Kidney glomerular epithelial cell (primary cell): Measurements from ENCODE around the gene CALML3.

Source experiments
- DNase-seq: peaks from one replicate; lab custom pipeline; 2025; lab: John Stamatoyannopoulos, UW

The CALML3 gene

DNA sequence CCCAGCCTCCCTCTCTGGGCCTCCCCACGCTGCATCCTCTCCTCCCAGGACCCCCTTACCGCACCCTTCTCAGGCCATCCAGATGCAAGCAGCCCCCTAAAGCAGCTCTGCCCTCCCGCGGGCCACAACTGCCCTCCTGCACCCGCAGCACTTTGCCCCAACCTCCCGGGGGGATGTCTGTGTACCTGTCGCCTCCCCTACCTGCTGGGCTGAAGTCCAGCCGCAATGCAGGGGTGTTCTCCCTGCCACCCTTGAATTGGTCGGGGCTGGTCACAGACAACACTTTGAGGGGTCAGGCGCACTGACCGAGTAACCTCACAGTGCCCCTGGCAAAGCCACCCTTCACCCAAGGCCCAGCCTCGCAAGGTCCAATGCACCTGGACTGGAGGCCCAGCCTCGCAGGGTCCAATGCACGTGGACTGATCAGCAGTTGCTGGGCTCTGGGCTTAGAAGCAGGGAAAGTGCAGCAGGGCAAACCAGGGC, 17.1 kb upstream of the CALML3 start:
- DNase-seq: no peak

DNA sequence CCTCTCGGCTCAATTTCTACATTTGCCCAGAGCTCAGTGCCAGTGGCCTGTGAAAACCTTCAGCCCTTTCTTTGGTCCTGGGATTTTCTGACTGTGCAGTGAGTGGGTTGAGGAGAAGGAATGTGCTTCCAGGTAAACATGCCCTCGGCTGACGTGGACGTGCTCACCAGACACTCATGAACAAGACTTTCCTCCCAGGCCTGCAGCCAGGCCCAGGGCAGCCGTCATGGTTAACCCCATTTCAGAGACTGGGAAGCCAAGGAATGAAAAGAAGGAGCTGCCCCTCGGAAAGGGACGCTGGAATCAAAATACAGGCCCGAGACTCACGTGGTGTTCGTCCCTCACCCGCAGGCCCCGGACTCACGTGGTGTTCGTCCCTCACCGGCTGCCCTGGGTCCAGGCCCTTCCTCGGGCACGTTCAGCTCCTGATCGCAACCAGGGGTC, 16.6 kb upstream of the CALML3 start:
- DNase-seq: peak; percentile 14

DNA sequence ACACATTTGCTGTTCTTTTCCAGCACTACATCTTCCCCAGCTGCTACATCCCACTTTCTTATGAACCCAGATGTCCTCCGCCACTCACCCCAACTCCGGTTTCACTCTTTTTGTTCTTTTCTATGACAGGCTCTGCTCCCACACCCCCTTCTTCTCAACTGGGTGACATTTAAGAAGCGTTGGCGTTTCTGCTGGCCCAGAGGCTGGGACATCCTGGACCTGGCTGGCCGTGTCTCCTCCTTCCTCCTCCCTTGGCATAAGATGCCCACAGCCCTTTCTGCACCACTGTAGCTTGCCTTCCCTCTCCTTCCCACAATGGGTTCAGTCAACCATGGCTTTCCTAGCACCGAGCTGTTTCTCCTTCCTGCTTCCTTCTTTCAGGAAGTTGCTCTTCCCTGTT, 16.0 kb upstream of the CALML3 start:
- no peak for DNase-seq

DNA sequence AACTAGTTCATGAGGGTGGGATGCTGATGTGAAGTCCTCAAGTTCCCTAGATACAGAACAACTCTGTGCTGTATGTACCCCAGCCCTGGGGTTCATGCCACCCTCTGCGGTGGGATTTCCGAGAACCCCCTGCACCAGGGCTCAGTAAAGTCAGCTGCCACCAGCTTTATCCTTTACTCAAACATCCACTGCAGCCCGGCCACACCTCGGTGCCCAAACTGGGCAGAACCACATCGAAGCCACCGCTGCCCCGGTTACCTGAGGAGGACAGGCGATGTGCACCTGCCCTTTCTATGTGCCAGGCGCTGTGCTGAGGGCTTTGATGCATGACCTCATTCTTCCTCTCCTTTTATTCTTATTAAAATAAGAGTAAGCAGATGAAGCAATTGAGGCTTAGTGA, 15.5 kb upstream of the CALML3 start:
- no peak for DNase-seq

DNA sequence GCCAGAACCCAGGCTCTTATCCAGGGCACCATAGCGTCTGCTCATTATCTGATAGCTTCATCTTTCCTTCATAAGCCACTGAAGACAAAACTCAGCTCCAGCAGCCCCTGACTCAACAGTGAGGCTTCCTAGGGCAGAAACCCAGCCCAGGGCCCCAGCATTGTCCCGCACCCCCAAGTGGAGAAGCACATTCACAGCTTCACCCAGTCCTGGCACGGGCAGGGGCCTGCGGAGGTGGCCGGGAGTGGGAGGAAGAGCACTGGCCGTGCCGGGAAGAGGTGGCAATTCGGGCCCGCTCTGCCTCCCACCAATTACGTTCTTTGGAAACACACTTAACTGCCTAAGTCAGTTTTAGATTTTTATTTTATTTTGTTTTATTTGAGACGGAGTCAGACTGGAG, 15.1 kb upstream of the CALML3 start:
- DNase-seq: no peak

DNA sequence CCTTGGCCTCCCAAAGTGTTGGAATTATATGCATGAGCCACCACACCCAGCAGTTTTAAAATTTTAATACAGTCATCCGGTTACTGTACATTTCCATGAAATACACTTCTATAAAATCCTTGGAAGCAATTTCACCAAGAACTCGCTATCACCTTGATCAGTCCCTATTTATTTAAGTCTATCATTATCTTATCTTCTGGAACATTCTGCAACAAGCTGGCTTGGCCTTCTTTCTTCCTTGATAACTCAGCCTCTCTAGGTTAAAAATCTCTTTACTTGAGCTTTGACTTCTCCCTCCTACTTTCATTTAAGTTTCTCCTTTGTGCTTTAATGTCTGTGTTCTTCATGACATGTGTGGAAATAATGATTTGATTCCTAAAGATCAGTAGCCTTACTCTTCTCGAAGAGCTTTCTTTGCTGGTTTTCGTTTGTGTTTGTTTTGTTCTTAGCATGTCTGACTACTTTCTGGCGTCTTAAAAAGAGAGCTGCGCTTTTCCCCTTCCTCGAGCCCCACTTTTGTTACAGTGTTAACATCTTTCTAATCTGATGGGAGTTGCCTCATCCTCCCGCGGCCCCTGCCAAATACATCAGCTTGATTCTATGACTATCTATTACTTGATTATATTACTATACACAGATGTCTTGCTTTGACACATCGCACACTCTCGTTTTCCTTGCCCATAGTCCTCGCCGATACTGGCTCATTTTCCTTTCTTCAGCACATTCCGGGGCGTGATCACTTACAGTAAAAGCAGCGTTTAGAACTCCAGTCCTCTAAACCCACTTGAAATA, 14.3 kb upstream of the CALML3 start:
- DNase-seq: no peak

DNA sequence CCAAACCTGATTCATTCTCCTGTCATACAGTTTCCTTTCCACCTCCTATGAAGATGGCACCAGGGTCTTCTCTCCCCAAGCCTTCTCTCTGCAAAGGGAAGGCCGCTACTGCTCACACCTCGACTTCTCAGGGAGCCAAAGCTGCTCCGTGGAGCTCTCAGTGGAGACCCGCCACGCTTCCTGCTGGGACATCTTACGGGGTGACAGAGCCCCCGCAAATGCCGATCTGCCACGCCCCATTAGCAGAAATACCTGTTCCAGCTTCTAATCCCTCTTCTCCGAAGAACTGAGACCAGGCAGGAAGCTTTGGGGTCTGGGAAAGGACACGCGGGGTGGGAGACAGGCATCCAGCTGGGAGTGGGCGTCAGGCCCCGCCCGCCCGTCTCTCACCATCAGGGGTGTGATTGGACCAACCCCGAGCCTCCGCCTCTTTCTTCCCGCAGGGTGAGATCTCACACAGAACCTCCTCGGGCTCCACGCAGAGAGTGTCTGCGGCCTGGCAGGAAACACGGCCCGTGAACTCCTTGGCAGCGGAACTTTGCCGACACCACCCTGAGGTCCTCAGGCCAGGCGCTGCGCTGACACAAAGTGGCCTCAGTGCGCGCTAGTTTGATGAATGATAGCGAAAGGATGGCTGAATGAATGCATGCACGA, 13.4 kb upstream of the CALML3 start:
- DNase-seq: no peak

DNA sequence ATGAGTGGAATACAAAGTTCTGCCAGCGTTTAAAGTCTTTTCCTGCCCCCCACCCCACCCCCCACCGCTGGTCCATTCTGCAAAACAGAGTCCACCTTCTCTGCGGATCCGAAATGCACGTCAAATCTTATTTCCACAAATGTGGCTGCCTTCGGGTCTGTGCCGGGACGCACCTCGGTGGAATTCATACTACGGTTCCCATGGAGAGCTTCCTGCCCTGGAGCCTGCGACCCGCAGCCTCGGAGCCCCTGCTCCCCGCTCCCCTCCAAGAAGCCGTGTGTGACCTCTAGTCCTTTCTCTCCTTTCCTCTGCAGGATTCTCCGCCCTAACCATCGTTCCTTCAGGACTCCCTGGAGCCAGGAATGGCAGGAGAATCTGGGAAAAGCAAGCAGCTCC, 12.9 kb upstream of the CALML3 start:
- no peak for DNase-seq

DNA sequence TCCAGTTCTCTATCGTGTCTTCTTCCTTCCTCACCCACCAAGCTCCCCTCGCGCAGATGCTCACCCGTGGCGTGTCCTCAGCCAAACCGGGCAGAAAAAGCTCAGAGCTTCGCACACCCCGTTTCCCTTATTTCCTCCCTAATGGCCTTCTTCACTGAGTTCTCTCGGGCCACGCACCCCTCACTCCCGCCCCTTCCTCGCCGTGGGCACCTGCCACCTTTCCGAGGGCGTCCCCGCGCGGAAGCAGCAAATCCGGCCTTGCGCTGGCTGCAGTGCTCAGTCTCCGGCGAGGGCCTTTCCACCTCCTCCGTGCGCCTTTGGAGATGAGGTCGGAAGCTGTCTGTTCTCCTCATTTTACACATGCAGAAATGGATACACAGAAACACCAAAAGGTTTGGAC, 12.4 kb upstream of the CALML3 start:
- no peak for DNase-seq

DNA sequence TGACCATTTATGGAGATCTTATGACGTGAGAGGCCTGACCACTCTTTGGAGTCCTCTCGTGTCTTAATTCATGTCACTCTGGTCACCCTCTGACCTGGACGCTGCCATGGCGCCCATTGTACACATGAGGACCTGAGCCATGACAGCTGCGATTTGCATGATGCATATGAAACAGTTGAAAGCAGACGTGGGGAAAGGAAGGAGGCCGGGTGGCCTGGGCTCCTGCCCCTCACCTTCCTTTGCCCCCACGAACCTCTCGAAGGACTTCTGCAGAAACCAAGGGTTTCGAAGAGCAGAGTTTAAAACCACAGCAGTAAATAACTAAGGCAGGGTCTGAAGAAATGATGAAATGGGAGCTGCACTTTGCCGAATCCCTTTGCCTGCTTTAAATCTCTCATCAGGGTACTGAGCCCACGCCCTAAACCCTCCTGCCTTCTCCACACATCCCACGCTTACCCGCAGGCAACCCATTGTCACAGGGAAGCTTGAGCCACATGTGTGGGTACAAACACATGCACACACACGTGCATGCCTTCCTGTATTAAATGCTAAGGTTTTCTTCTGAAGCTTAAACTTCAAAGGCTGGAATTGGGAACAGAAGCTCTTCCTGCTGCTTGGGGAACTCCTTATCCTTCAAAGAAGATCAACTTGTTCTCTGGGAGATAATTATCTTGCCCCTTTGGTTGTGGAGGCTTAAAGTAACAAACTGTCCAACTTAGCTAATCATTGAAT, 11.7 kb upstream of the CALML3 start:
- DNase-seq: no peak

DNA sequence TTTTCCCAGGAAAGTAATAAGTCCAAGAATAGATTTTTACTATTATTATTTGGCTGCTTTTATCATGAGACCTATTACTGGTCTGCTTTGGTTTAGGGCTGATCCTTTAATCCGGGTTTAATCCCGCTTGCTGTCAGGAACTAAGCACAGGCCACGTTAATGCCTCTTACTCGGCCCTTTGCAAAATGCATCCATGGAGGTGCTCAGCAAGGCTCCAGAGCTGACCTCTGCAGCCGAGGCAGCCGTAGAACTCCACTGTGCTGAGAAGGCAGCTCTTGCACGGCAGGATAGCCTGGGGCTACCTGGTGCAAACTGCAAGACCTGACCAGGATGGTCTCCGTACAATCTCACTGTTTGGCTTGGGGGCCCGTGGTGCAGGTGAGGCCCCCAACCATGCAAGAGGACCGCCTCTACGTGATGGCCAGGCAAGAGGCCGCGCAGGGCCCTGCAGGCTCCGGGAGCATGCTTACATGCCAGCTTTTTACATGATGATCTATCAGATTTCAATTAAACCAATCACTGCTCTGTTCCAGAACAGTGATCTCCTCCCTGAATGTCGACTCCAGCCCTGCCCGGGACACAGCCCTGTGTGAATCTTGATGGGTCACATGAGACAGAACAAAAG, 10.4 kb upstream of the CALML3 start:
- no peak for DNase-seq

DNA sequence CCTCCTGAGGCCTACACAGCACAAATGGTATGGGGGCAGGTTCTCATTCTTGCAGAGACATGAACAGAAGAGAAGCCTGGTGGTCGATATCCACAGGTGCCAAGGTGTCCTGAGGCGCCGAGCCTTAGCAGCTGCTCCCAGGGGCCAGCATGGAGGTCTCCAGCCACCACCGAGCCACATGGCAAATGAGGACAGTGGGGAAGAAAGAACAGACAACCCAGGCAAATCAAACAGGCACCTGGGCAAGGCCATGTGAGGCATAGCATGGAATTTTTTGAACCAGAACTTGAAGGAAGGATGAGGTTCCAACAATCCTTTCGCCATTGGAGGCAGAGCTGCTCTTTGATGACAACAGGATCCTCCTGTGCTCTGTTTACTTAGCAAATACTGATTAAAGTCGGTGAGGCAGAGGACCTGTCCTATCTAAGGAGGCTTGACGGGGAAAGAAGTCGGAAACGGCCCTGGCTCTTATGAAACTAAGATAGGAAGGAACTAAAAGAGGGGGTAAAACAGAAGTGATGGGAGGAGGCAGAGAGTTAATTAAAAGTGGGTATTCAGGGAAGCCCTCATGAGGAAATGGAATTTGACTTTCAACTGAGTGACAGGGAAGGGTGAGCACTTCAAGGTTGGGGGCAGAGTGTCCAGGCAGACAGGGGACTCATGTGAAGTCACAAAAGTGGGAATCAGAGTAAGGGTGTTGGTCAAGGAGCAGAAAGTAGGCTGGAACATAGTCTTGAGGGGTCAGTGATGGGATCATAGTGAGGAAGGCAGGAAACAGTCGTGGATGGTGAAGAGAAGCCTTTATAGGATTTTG, 8.6 kb upstream of the CALML3 start:
- no peak for DNase-seq

DNA sequence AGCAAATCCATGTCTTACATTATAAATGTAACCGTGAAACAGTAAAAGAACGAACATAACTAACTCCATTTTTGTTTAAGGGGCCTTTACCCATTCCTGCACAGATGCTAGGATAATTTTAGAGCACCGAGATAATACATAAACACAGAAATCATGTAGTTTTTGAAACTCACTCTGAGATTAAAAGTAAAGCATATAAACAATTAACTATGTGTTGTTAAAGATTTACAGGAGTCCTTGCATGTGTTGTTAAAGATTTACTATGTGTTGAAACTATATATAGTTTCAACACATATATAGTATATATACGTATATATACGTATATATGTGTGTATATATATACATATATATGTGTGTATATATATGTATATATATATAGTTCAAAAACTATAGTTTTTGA, 7.2 kb upstream of the CALML3 start:
- DNase-seq: no peak

DNA sequence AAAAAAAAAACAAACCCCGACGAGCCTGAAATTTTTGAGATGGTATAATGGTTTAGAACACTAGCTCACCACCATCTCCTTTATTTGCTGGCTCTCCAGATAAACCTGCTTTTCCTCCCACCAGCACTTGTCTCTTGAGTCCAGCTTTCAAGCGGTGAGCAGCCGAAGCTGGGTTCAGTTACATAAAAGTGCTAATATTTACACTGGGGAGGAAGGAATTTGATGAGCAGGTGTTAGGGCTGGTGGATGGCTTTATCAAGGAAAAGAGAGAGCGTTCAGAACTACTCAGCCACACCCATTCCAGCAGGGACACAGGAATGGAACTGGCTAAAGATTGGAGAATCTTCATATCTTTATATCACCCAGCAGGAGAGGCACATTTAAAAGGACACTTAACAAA, 6.6 kb upstream of the CALML3 start:
- DNase-seq: no peak

DNA sequence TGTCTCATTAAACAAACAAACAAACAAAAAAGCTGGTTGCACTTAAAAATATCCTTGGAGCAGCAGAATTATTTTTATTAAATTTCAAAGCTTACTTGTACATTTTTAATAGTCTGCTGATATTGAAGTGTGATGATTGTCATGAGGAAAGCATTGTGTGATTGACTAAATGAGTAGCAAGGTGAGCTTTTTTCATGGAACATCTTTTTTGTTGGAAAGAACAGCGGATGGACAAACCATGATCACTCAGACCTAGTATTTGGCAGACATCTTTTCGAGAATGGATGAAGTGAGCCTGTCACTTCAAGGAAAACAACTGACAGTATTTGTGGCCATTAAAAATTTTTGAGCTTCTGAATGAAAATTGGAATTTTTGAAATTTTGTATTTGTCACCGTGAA, 5.7 kb upstream of the CALML3 start:
- DNase-seq: no peak

DNA sequence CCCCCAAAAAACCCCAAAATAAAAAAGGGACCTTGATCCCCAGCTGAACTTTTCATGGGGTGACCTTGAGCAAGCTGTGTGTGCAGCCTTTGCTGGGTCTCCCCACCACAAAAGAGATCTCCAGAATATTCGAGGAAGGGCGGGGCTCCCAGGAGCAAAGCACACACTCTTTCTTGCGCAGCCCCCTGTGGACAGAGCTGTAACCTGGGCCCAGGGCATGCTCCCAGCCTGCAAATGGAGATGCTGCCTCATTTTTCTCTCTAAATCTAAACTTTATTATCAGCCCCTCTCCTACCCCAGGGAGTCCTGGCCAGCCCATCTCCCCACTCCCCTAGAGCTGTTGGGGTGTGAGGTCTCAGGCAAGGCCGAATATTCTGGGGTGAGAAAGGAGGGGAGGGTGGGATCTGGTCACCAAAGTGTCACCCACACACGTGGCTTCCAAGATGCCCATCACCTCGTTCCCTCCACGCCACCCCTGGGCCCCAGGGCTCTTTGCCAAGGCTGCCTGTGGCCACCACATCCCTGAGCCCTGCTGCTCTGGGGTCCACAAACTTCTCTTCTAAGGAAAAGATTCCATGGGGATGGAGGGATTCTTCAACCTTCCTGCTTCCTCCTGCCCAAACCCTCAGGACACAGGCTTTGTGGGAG, 1.7 kb upstream of the CALML3 start:
- DNase-seq: no peak

DNA sequence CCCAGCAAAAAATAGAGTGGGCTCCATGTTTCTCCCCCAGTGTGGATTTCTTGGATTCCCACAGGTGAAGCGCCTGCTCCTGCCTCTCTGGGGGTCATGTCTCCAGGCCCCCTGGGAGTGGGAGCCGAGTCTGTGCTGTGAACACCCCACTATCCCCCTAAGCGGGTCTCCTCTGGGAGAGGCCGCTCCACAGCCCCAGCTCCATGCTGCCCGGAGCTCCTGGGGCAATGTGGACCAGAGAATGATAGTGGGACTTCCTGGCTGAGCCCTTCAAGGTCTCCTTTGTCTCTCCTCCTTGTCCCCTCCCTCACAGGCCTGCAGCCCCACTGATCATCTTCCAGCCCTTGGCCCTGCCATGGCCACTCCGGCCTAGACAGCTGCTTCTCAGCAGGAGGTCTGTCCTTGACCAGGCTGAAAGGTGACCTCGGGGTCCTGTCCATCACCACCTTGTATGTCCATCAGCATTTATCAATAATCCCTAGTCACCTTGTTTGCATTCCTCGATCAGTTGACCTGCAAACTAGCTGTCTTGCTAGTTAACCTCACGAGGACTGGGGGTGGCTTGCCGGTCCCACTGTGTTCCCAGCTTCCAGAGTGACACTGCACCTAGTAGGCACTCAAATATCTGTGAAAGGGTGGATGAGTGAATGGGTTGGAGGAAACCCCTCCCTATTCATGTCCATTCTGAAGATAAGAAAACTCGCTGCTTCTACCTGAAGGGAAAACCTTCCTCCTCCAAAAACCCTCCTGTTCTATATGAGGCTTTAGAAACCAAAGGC, 776 bp upstream of the CALML3 start:
- DNase-seq: no peak

DNA sequence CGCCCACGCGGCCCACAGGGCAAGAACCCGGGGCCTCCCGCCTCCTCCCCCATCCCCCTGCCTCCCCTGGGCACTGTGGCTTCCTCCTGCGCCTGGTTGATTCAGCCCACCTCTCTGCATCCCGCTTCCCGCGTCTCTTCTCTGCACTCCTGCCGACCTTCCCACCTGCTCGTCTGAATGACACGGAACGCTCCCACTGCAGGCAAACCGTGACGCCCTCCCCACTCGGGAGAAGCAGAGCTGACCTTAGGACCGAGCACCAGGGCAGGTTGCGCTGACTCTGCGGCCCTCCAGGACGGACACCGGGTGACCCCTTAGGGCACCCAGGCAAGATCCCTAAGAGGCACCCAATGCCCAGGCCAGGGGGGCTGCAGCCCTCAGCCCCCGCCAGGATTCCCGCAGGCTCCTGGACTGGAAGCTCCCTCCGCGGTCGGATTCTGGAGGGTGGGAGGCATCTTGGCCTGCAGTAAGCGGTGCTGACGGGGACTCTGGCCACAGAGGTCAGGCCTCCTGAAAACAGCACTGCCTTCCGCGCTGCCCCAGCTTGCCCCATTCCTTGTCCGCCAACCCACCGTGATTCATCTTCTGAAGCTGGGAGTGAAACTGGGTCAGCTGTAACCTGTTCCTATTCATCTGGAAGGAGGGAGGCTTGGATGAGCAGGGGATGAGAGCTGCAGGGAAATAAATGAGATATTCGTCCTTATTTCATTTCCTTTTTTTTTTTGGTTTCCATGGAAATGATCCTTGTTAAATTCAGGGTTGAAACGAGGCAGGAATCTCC, 990 bp downstream of the CALML3 start:
- peak; percentile 11 for DNase-seq

DNA sequence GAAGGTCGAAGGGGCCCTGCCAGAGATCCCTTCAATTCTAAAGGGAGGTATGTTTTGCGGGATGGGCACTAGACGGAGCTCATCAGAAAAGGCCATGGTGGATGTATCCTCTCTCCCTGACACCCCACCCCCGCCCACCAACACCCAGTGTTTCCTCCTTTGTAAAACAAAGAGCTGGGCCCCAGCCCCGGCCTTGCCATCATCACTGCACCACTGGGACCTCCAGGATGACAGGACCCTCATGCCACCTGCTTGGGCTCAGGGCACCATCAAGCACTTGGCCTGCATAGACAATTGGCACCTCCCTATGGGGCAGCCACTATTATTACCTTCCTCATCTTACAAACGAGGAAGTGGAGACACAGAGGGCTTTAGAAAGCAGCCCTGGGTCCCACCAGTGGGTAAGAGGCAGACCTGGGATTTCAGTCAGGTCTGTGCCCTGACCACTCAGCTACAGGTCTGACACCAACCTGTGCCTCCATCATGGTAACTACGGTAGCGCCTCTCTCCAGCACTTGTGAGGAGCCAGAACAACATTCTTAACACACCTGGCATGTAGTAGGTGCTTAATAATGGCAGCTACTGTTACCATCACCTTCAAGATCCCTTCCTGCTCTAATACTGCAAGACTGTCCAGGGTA, 2.0 kb downstream of the CALML3 start:
- DNase-seq: no peak
